ENCODE measurements around the gene BRPF1. TPM values are rescaled to one million over a fixed set of nuclear protein-coding genes. Genes with fewer than 3 reads are reported as not detected.

The BRPF1 gene
- total RNA-seq, 1 donor, result 17.3 TPM

DNA sequence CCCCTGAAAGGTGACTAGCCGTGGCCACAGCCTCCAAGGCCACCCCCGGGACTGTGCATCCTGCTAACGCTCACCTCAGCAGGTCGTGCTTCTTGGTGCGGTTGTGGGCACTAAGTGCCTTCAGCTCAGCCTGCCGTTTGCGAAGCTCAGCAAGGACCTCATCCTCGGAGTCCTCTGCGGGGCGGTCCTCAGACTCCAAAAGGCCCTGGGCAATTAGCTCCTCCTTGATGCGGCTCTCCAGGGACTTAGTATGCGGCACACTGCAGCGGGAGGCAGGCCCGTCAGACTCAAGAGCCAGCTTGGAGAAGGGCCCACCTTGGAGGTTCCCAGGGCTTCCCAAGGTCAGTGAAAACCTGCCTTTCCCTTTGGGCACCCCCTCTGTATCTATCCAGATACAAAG, 52.4 kb downstream of the BRPF1 start:
- H3K4me3 ChIP-seq (ENCODE audit: low read depth, low read length), result no peak overlapping the region
- TF ChIP-seq, protein P1, sequence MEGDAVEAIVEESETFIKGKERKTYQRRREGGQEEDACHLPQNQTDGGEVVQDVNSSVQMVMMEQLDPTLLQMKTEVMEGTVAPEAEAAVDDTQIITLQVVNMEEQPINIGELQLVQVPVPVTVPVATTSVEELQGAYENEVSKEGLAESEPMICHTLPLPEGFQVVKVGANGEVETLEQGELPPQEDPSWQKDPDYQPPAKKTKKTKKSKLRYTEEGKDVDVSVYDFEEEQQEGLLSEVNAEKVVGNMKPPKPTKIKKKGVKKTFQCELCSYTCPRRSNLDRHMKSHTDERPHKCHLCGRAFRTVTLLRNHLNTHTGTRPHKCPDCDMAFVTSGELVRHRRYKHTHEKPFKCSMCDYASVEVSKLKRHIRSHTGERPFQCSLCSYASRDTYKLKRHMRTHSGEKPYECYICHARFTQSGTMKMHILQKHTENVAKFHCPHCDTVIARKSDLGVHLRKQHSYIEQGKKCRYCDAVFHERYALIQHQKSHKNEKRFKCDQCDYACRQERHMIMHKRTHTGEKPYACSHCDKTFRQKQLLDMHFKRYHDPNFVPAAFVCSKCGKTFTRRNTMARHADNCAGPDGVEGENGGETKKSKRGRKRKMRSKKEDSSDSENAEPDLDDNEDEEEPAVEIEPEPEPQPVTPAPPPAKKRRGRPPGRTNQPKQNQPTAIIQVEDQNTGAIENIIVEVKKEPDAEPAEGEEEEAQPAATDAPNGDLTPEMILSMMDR (IDR thresholded peaks at IDR 0.05; ENCODE audit: insufficient read depth, low read depth, low read length), result no peak

DNA sequence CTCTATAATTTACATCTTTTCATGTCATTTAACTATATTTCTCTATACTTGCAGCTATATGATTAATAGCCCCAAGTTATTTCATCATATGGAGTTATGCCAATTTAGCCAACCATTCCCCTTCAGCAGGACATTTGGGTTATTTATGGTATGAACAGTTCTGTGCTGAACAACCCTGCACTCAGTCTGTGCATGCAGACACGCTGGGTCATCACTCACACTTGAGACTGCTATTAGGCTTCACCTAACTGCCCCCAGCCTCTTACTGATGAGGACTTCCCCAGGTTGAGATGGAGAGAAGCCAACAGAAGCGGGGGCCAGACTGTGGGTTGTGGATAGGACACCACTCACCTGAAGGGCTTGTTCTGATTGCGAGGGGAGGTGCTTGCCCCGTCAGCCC, 53.4 kb downstream of the BRPF1 start:
- no peak overlapping the region for H3K4me3 ChIP-seq (ENCODE audit: low read depth, low read length)
- no peak for DNase-seq (ENCODE audit: low read depth)
- TF ChIP-seq, protein P1 (IDR thresholded peaks at IDR 0.05; ENCODE audit: insufficient read depth, low read depth, low read length), result no peak

More for the DNA sequence above, 52.4 kb downstream of the BRPF1 start:
- DNase-seq (ENCODE audit: low read depth), result no peak

DNA sequence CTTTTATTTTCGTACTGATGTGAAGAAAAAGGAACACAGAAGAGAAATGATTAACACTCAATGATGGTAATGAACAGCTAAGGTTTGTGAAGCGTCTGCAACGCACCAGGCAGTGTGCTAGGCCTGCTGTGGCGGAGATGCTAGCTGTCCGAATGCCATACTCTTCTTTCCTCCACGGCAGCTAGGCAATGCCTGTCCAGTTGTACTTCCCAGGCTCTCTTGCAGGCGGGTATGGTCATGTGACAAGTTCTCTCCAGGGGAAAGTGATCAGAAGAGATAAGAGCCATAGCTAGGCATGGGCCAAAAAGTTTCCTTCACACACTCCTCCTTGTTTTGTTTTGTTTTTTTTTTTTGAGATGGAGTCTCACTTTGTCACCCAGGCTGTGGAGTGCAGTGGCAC, 54.1 kb downstream of the BRPF1 start:
- H3K4me3 ChIP-seq (ENCODE audit: low read depth, low read length), result no peak overlapping the region
- DNase-seq (ENCODE audit: low read depth), result no peak
- TF ChIP-seq, protein P1 (IDR thresholded peaks at IDR 0.05; ENCODE audit: insufficient read depth, low read depth, low read length), result no peak

DNA sequence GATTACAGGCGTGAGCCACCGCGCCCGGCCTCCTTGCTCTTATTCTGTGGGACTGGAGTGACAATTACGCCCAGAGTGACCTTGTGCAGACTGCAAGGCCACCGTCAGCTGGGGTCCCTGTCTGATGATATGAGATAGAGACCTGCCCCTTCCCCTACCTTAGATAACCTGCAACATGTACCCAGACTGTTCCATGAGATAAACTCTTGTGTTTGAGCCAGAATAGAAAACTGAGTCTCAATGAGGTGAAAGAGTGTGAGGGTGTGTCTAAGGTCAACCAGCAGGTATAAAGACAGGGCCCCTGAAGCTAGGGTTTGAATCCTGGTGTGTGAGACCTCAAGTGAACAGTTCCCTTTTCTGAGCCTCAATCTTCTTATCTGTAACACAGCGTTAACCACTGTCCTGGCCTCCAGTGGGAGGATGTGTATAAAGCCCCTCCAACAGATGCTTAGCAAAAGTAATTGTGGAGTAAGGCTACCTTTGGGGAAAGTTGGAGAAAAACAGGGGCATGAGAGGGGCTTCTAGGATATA, 54.7 kb downstream of the BRPF1 start:
- DNase-seq (ENCODE audit: low read depth), result no peak
- TF ChIP-seq, protein P1 (IDR thresholded peaks at IDR 0.05; ENCODE audit: insufficient read depth, low read depth, low read length), result no peak

DNA sequence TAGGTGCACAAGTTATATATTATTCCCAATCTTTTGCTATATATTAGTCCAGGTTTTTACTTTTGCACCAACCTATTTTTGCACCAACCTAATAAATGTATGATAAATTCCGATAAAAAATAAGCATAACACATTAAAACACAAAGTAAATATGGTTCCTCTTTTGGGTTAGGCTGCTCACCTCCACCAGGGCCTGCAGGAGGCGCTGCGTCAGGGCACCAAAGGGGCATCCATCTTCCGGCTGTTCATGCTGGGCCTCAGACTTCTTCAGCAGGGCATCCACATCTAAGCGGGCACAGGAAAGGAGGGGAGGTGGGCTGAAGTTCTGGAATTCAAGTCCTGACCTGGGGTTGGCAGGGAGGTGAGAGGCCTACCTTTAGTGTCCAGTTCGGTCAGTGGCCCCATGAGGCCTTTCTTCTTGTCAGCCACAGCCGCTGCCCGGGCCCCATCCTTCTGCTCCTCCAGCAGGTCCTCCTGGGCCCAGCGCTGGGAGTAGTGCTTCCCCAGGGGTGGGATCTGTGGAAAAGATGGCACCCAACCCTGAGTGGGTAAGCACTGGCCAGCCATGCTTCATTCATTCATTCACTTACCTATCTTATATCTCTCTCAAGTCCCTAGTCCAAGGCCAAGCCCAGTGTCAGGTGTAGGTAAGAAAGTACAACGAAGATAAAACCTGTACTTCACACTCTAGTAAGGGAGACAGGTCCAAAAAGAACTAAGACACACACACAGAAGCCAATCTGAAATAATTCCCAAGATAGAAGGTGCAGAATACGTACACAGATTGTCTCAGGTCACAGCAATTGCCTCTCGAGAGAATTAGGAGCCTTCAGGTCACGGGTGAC, 55.5 kb downstream of the BRPF1 start:
- H3K4me3 ChIP-seq (ENCODE audit: low read depth, low read length), result no peak overlapping the region
- TF ChIP-seq, protein P1 (IDR thresholded peaks at IDR 0.05; ENCODE audit: insufficient read depth, low read depth, low read length), result peak; percentile 43
- DNase-seq (ENCODE audit: low read depth), result no peak

More for the DNA sequence above, 54.7 kb downstream of the BRPF1 start:
- no peak overlapping the region for H3K4me3 ChIP-seq (ENCODE audit: low read depth, low read length)

DNA sequence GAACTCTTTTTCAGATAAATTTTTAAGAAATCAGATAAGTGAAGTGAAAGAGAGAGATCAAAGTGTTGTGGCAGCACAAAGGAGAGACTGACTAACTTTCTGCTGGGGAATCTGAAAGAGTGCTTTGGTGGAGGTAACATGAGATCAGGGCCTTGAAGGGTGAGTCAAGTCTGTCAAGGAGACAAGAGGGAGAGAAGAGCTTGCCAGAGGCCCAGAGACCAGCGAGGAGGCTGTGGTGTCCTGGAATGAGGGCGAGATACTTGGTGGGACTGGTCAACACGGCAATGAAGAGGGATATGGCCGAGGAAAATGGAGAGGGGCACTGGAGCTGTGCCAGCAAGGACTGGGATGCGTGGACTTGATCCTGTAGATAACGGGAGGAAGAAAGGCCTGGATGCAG, 56.2 kb downstream of the BRPF1 start:
- no peak overlapping the region for H3K4me3 ChIP-seq (ENCODE audit: low read depth, low read length)
- DNase-seq (ENCODE audit: low read depth), result no peak
- TF ChIP-seq, protein P1 (IDR thresholded peaks at IDR 0.05; ENCODE audit: insufficient read depth, low read depth, low read length), result no peak
